OCI-LY7 (cell line): ENCODE data around the gene SYNGR1. TPM values are rescaled to one million over a fixed set of nuclear protein-coding genes. Genes with fewer than 3 reads are reported as not detected.
A peak's percentile ranks its signal among the peaks of the same experiment; 100 is the strongest.

ENCODE experiments used
- BruUV-seq: library from RNA; stranded (reverse); fragments of 400-500 nt; replicated peaks from 2 replicates; lab custom pipeline; 2021; lab: Mats Ljungman, UMichigan
- CTCF ChIA-PET: fragments of 300-600 bp; sonication (Branson Sonifier 250); formaldehyde crosslinking; loops from one replicate; lab custom pipeline; 2022; ENCODE audit warnings: antibody characterized with exemption; ENCODE audit not compliant: unreplicated experiment; lab: Charles Lee
- POLR2A ChIA-PET: fragments of 300-600 bp; sonication (Branson Sonifier 250); formaldehyde crosslinking; loops from one replicate; lab custom pipeline; 2022; ENCODE audit warnings: antibody characterized with exemption; lab: Charles Lee
- DNase-seq: peaks from one replicate; pipeline ENCODE4 v3.0.0-alpha.2; 2015; ENCODE audit warnings: low spot score
- H2AFZ ChIP-seq: fragments of 200-600 bp; sonication (generic), shearing (Covaris generic); 2 replicates; pipeline ENCODE4 v1.6.1; 2014; ENCODE audit warnings: mild to moderate bottlenecking, antibody characterized with exemption, low read length, moderate library complexity
- H3K27ac ChIP-seq: fragments of 200-600 bp; sonication (generic); 2 replicates; pipeline ENCODE4 v1.5.1; 2014; ENCODE audit warnings: mixed run types, low read depth, mild to moderate bottlenecking, moderate library complexity, low read length, inconsistent platforms; ENCODE audit not compliant: poor library complexity, severe bottlenecking
- H3K36me3 ChIP-seq: fragments of 200-600 bp; sonication (generic); 2 replicates; pipeline ENCODE4 v1.6.1; 2014; ENCODE audit warnings: mild to moderate bottlenecking, antibody characterized with exemption, low read length, moderate library complexity, mixed read lengths; ENCODE audit not compliant: insufficient read depth
- H3K4me1 ChIP-seq: fragments of 200-600 bp; sonication (generic); 2 replicates; pipeline ENCODE4 v1.5.1; 2014; ENCODE audit warnings: mild to moderate bottlenecking, low read length; ENCODE audit not compliant: insufficient read depth, poor library complexity, severe bottlenecking
- H3K4me2 ChIP-seq: fragments of 200-600 bp; sonication (generic); 2 replicates; pipeline ENCODE4 v1.6.1; 2014; ENCODE audit warnings: mild to moderate bottlenecking, low read length
- H3K4me3 ChIP-seq: fragments of 200-600 bp; sonication (generic); 2 replicates; pipeline ENCODE4 v1.5.1; 2014; ENCODE audit warnings: mild to moderate bottlenecking, low read depth, low read length; ENCODE audit not compliant: poor library complexity, severe bottlenecking
- H3K79me2 ChIP-seq: fragments of 200-600 bp; sonication (generic); 2 replicates; pipeline ENCODE4 v1.6.1; 2016; ENCODE audit warnings: low read depth, mild to moderate bottlenecking, low read length, moderate library complexity, mixed read lengths; ENCODE audit not compliant: insufficient read depth
- H3K9me2 ChIP-seq: fragments of 200-600 bp; sonication (generic); 2 replicates; pipeline ENCODE4 v1.6.1; 2016; ENCODE audit warnings: mild to moderate bottlenecking, low read length, mixed read lengths; ENCODE audit not compliant: insufficient read depth
- H3K9me3 ChIP-seq: fragments of 200-600 bp; sonication (generic); 2 replicates; pipeline ENCODE4 v1.6.1; 2014; ENCODE audit warnings: mild to moderate bottlenecking, mixed run types, low read length, mixed read lengths
- H4K20me1 ChIP-seq: fragments of 200-600 bp; sonication (generic); 2 replicates; pipeline ENCODE4 v1.6.1; 2014; ENCODE audit warnings: mild to moderate bottlenecking, antibody characterized with exemption, low read length, moderate library complexity, mixed read lengths; ENCODE audit not compliant: insufficient read depth
- CTCF ChIP-seq: fragments of 200-600 bp; sonication (generic); conservative IDR thresholded peaks from 2 replicates; pipeline ENCODE4 v1.5.1; 2014; ENCODE audit warnings: mild to moderate bottlenecking, antibody characterized with exemption, low read length, moderate library complexity, mixed read lengths
- EZH2phosphoT487 ChIP-seq: fragments of 200-600 bp; sonication (generic); IDR thresholded peaks from 2 replicates; pipeline ENCODE4 v1.6.1; 2018; ENCODE audit warnings: low read depth, borderline replicate concordance, mild to moderate bottlenecking, mixed run types, antibody characterized with exemption, low read length, moderate library complexity, mixed read lengths
- intact Hi-C: fragments of 100-400 bp; cut with micrococcal nuclease; formaldehyde crosslinking; loops from one replicate; pipeline ENCODE4 v1.10.0; 2022; ENCODE audit not compliant: unreplicated experiment
- total RNA-seq, 2 experiments: library from RNA; depleted of rRNA in 1 of 2; stranded (reverse); fragments of >200 nt in 1 of 2; shearing (Covaris generic) in 1 of 2; gene quantifications; 2 replicates each; pipeline ENCODE4 v1.2.3, GENCODE V29; 2014 to 2022

Gene SYNGR1
- total RNA-seq, 2 experiments from 2014 or later = 10.2 to 23.3 TPM

GRCh38 chr22:39349506-39349966 is 255 bp upstream of the SYNGR1 start:
- Histone ChIP-seq H3K27ac (peak overlapping the region; percentile 68), H2AFZ (peak overlapping the region; percentile 95), H3K4me1 (peaks cover 32% of the 10 kb centered on the region), H3K9me3 (no peaks in the 10 kb centered on the region), H3K4me3 (peak overlapping the region; percentile 75), H4K20me1 (no peaks in the 10 kb centered on the region), H3K79me2 (no peaks in the 10 kb centered on the region), H3K4me2 (peak overlapping the region; percentile 87), H3K36me3 (no peaks in the 10 kb centered on the region), H3K9me2 (no peaks in the 10 kb centered on the region)
- ChIA-PET POLR2A (interaction anchor here (0.5 to 1.3 kb wide), 6 partner anchors 27 to 1145 kb away, joined by 3 to 9 read pairs (median 4); partner anchors contain the start of gene RPL3), CTCF (interaction anchor here (0.9 kb wide), 1 partner anchor 18 kb away, joined by 3 read pairs; no protein-coding TSS in a partner anchor)
- no peak for TF ChIP-seq CTCF
- TF ChIP-seq EZH2phosphoT487 = no peak
- peak; percentile 81 for DNase-seq
- no TSS peak for BruUV-seq
- intact Hi-C loops = loop anchor here (1.0 to 10.0 kb wide), 2 partner anchors 30 to 95 kb away; partner anchors contain the start of gene RPL3

GRCh38 chr22:39350757-39351688 is 1.2 kb downstream of the SYNGR1 start:
- H3K36me3 ChIP-seq = no peaks in the 10 kb centered on the region
- H4K20me1 ChIP-seq = no peaks in the 10 kb centered on the region
- peak overlapping the region; percentile 75 for H3K4me3 ChIP-seq
- DNase-seq = no peak
- no peaks in the 10 kb centered on the region for H3K79me2 ChIP-seq
- H3K9me3 ChIP-seq = no peaks in the 10 kb centered on the region
- peaks cover 32% of the 10 kb centered on the region for H3K4me1 ChIP-seq
- TF ChIP-seq EZH2phosphoT487 (no peak), CTCF (no peak)
- POLR2A ChIA-PET = no interaction called here
- peak overlapping the region; percentile 94 for H3K4me2 ChIP-seq
- CTCF ChIA-PET = no interaction called here
- H3K27ac ChIP-seq = peak overlapping the region; percentile 34
- TSS peak; percentile 17 for BruUV-seq
- intact Hi-C loops = no loop called here
- H2AFZ ChIP-seq = peak overlapping the region; percentile 87; the same call in 1 of the 2 replicates
- no peaks in the 10 kb centered on the region for H3K9me2 ChIP-seq
